ENCODE measurements around the gene POLK.

DNA sequence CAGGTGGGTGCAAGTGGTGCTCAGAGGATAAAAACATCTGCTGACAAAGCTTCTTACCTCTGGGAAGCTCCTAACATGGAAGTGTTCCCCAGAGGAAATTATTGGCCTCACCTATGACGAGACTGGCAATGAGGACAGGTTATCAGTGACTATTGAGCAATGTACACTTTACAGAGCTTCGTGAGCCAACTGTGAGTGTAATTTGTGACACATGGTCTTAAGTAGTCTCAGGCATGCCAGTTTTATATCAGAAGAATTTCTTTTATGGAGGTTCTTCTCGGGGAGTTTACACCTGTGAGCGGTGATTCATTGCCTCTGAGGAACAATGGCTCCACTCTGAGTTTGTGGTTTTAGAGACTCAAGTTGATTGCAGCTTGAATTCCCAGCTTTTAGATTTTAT is 110.9 kb downstream of the POLK start:
- no peak for TF ChIP-seq SUZ12 (IDR thresholded peaks at IDR 0.05; ENCODE audit: extremely low read depth, insufficient read depth, insufficient read length)
- TF ChIP-seq YY1 (IDR thresholded peaks at IDR 0.05; ENCODE audit: insufficient read depth, insufficient read length), result no peak
- no peak for TF ChIP-seq ZNF274 (IDR thresholded peaks at IDR 0.05; ENCODE audit: low read depth, low read length)

Measured in NT2/D1 (cell line).